Measurements from ENCODE around the gene IMMP2L.
A peak's percentile ranks its signal among the peaks of the same experiment; 100 is the strongest.
"Not testable (repeated sequence)": the region's sequence is repeated elsewhere in the genome, so short reads cannot be mapped to it uniquely, and the experiment has no call there.

The IMMP2L gene

DNA sequence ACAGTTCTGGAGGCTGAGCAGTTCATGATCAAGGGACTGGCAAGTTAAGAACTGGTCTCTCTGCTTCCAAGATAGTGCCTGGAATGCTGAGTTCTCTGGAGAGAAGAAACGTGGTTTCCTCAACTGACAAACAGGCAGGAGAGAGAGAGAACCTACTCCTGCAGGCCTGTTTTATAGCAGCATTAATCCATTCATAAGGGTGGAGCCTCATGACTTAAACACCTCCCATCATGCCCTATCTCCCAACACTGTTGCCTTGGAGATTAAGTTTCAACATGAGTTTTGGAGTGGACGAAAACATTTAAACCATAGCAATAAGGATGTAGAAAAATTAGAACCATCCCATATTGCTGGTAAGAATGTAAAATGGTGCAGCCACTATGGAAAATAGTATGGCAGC is 32.3 kb upstream of the IMMP2L start:
- Histone ChIP-seq H3K4me3 (replicated peaks; ENCODE audit: low read depth, low read length) (no peak overlapping the region), H3K36me3 (ENCODE audit: control insufficient read depth, insufficient read depth, low read length) (no peaks in the 10 kb centered on the region), H3K27me3 (replicated peaks; ENCODE audit: control insufficient read depth, insufficient read depth, low read length) (no peaks in the 10 kb centered on the region)
- DNase-seq (ENCODE audit: extremely low read depth, insufficient read length) = no peak
- TF ChIP-seq, protein P1, sequence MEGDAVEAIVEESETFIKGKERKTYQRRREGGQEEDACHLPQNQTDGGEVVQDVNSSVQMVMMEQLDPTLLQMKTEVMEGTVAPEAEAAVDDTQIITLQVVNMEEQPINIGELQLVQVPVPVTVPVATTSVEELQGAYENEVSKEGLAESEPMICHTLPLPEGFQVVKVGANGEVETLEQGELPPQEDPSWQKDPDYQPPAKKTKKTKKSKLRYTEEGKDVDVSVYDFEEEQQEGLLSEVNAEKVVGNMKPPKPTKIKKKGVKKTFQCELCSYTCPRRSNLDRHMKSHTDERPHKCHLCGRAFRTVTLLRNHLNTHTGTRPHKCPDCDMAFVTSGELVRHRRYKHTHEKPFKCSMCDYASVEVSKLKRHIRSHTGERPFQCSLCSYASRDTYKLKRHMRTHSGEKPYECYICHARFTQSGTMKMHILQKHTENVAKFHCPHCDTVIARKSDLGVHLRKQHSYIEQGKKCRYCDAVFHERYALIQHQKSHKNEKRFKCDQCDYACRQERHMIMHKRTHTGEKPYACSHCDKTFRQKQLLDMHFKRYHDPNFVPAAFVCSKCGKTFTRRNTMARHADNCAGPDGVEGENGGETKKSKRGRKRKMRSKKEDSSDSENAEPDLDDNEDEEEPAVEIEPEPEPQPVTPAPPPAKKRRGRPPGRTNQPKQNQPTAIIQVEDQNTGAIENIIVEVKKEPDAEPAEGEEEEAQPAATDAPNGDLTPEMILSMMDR (IDR thresholded peaks at IDR 0.05; ENCODE audit: insufficient read depth, low read length, poor library complexity, severe bottlenecking) = no peak

DNA sequence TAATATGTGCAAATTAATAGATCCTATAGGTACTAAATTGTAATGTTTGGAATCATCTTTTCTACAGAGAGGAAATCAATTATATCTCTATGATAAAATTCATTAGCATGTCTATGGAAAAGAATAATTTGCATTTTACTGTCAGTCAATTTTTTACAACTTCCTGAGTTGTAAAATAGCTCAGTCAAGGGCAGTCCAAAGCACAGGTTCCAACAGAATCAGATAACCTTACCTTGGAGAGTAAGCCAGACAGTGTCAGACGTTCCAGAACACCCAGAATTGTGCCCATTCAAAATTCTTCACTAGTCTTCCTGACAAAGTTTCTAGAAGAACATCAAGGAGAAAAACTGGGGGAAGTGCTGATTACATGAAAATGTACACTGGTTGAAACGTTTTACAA is 31.1 kb upstream of the IMMP2L start:
- no peaks in the 10 kb centered on the region for H3K27me3 ChIP-seq (replicated peaks; ENCODE audit: control insufficient read depth, insufficient read depth, low read length)
- TF ChIP-seq, protein P1 (IDR thresholded peaks at IDR 0.05; ENCODE audit: insufficient read depth, low read length, poor library complexity, severe bottlenecking) = no peak
- H3K36me3 ChIP-seq (ENCODE audit: control insufficient read depth, insufficient read depth, low read length) = no peaks in the 10 kb centered on the region
- no peak for DNase-seq (ENCODE audit: extremely low read depth, insufficient read length)
- H3K4me3 ChIP-seq (replicated peaks; ENCODE audit: low read depth, low read length) = no peak overlapping the region

DNA sequence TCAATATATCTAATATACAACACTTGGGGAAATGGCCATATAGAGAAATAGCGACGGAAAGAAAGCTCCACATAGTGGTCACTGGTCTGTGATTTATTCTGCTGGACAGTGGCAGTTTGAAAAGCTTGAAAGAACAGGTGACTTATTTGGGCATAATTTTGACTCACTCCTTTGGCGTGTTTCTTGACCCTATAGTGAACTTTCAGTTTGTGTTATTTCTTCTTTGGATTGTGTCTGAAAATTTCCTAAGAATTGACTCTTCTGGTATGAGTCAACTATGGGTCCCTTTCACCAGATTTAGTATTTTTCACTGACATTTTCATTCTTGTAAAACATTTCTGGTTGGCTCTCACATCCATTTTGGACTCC is 25.8 kb upstream of the IMMP2L start:
- H3K36me3 ChIP-seq (ENCODE audit: control insufficient read depth, insufficient read depth, low read length) = no peaks in the 10 kb centered on the region
- TF ChIP-seq, protein P1 (IDR thresholded peaks at IDR 0.05; ENCODE audit: insufficient read depth, low read length, poor library complexity, severe bottlenecking) = no peak
- no peaks in the 10 kb centered on the region for H3K27me3 ChIP-seq (replicated peaks; ENCODE audit: control insufficient read depth, insufficient read depth, low read length)
- H3K4me3 ChIP-seq (replicated peaks; ENCODE audit: low read depth, low read length) = no peak overlapping the region
- DNase-seq (ENCODE audit: extremely low read depth, insufficient read length) = peak; percentile 23

DNA sequence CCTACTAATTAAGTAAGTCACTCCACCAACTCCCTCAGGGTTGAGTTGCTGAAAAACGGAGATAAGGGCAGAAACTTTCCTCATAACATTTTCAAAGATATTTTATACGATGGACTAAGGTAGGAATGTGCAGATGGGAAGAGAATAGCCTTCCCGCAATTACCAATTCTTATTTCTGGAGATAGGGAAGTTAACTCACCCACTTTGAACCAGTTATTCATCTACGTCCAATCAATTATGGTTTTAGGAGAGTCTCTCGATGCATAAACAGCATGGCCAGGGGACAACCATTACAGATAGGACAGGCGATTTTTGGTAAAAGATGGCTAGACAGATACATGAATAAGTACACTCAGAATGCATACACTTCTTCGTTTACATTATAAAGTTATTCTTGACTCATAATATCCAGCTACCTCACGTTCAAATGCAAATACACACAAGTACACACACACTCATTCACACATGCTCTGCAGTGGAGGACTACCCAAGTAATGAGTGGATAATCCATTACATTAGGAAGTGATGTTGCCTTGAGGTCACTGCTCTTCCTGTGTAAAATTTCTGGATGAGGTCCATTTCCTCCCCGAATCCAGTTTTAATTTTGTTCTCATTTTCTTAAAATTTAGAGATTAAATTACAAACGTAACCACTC is 25.2 kb upstream of the IMMP2L start:
- Histone ChIP-seq H3K27me3 (replicated peaks; ENCODE audit: control insufficient read depth, insufficient read depth, low read length) (no peaks in the 10 kb centered on the region), H3K4me3 (replicated peaks; ENCODE audit: low read depth, low read length) (no peak overlapping the region), H3K36me3 (ENCODE audit: control insufficient read depth, insufficient read depth, low read length) (no peaks in the 10 kb centered on the region)
- TF ChIP-seq, protein P1 (IDR thresholded peaks at IDR 0.05; ENCODE audit: insufficient read depth, low read length, poor library complexity, severe bottlenecking) = no peak
- no peak for DNase-seq (ENCODE audit: extremely low read depth, insufficient read length)

DNA sequence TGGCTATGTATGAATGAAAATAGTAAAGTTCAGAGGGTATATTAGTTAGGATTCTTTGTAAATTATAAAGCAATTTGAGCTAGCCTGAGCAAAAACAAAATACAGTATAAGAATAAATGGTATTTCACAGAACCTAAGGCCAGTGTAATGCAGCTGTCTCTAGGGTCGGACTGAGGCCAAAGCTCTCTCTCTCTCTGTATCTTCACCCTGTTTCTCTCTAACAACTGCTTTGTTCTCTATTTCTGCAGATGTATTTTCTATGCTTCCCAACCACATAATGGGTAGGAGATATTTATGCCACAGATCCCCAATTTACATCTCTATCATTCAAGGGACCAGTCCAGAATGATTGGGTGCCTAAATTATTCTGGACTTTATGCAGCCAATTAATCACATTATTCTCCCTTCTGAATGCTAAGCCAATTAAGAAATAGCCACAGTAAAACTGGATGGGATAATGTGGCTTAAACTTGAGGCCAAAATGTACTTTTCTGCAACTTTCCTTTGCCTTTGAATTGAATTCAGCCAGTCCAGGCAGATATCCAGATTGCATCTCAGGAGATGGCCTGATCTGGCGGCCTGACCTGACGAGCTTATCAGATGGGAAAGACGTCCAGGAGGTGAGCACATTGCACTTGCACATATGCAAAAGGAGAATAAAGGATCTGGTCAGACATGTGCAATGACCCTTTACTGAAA is 24.6 kb upstream of the IMMP2L start:
- Histone ChIP-seq H3K4me3 (replicated peaks; ENCODE audit: low read depth, low read length) (no peak overlapping the region), H3K27me3 (replicated peaks; ENCODE audit: control insufficient read depth, insufficient read depth, low read length) (no peaks in the 10 kb centered on the region), H3K36me3 (ENCODE audit: control insufficient read depth, insufficient read depth, low read length) (no peaks in the 10 kb centered on the region)
- no peak for DNase-seq (ENCODE audit: extremely low read depth, insufficient read length)
- TF ChIP-seq, protein P1 (IDR thresholded peaks at IDR 0.05; ENCODE audit: insufficient read depth, low read length, poor library complexity, severe bottlenecking) = no peak

DNA sequence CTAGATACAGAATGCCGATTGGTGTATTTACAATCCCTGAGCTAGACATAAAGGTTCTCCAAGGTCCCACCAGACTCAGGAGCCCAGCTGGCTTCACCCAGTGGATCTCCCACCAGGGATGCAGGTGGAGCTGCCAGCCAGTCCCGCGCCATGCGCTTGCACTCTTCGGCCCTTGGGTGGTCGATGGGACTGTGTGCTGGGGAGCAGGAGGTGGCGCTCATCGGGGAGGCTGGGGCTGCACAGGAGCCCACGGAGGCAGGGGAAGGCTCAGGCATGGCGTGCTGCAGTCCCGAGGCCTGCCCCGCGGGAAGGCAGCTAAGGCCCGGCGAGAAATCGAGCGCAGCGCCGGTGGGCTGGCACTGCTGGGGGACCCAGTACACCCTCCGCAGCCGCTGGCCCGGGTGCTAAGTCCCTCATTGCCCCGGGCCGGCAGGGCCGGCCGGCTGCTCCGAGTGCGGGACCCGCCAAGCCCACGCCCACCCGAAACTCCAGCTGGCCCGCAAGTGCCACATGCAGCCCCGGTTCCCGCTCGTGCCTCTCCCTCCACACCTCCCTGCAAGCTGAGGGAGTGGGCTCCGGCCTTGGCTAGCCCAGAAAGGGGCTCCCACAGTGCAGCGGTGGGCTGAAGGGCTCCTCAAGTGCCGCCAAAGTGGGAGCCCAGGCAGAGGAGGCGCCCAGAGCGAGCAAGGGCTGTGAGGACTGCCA is 19.6 kb upstream of the IMMP2L start:
- not testable (repeated sequence) for H3K4me3 ChIP-seq (replicated peaks; ENCODE audit: low read depth, low read length); H3K27me3 ChIP-seq (replicated peaks; ENCODE audit: control insufficient read depth, insufficient read depth, low read length); H3K36me3 ChIP-seq (ENCODE audit: control insufficient read depth, insufficient read depth, low read length); DNase-seq (ENCODE audit: extremely low read depth, insufficient read length)

DNA sequence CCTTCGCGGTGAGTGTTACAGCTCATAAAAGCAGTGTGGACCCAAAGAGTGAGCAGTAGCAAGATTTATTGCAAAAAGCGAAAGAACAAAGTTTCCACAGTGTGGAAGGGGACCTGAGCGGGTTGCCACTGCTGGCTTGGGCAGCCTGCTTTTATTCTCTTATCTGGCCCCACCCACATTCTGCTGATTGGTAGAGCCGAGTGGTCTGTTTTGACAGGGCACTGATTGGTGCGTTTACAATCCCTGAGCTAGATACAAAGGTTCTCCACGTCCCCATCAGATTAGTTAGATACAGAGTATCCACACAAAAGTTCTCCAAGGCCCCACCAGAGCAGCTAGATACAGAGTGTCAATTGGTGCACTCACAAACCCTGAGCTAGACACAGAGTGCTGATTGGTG is 18.9 kb upstream of the IMMP2L start:
- not testable (repeated sequence) for H3K4me3 ChIP-seq (replicated peaks; ENCODE audit: low read depth, low read length); H3K27me3 ChIP-seq (replicated peaks; ENCODE audit: control insufficient read depth, insufficient read depth, low read length); H3K36me3 ChIP-seq (ENCODE audit: control insufficient read depth, insufficient read depth, low read length); DNase-seq (ENCODE audit: extremely low read depth, insufficient read length)

All from GM06990 (cell line).